NCI-H460 (cell line): ENCODE measurements around the gene ENTPD7. TPM values are rescaled to one million over a fixed set of nuclear protein-coding genes. Genes with fewer than 3 reads are reported as not detected.
"Not testable (repeated sequence)": the region's sequence is repeated elsewhere in the genome, so short reads cannot be mapped to it uniquely, and the experiment has no call there.

Source experiments
- DNase-seq: peaks from one replicate; pipeline ENCODE4 v3.0.0-alpha.2; 2016; ENCODE audit warnings: low read depth; ENCODE audit errors: extremely low read depth
- polyA plus RNA-seq: library from polyadenylated mRNA; depleted of rRNA; stranded (reverse); fragments of >200 nt; gene quantifications from 2 replicates; pipeline ENCODE4 v1.2.3, GENCODE V29; 2014; cell fraction: nucleus; rRNA removed
- total RNA-seq: library from RNA; depleted of rRNA; stranded (reverse); fragments of >200 nt; shearing (Covaris generic); gene quantifications from 2 replicates; pipeline ENCODE4 v1.2.3, GENCODE V29; 2014; rRNA removed

The ENTPD7 gene
- 14.8 and 17.6 TPM in 2 replicates for total RNA-seq
- 3.2 and 4.8 TPM in 2 replicates for polyA plus RNA-seq

- DNase-seq: peak; percentile 95
Observed at GRCh38 chr10:99659031-99659867, at the start of gene ENTPD7. ENTPD7 (plus strand) TSS chr10:99659509; CDS start chr10:99659957, 448 bp downstream.

DNA sequence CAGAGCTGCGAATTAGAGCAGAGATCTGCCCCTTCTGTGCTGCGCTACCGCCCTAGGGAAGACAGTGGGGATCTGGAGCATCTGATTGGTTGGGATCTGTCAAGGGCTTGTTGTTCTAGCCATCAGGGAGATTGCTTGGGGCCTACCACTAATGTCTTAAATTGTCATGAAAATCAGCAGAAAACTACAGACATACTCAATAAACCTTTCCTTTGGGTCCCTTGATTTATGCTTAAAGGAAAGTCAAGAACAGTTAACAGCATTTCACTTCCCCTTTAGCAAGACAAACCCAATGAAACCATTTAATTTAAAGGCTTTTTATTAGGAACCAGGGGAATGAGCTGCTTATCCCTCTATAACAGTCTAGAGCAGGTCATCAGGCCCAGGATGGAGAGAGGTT lies 49.1 kb upstream of the ENTPD7 start:
- DNase-seq: no peak

- no peak for DNase-seq
Observed at GRCh38 chr10:99611326-99611725, 48.0 kb upstream of the ENTPD7 start.

- peak; percentile 63 for DNase-seq
Observed at GRCh38 chr10:99612167-99612831, 47.0 kb upstream of the ENTPD7 start.

DNA sequence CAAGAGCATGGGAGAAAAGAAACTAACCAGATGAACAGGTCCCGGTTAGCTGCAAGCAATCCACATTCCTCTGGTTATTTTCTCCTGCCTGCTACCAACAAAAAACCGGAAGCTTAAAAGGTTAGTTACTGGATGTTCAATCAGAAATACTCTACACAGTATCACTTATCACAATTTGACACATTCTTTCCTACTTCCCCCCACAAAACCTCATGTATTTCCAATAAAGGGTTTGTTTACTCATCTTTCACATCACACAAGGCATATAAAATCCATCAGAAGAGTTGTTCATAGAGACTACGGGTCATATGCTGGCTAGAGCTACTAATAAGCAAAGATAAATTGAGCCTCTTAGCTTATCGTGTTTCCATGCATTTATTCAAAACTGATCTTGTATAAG lies 43.9 kb upstream of the ENTPD7 start:
- DNase-seq: no peak

DNA sequence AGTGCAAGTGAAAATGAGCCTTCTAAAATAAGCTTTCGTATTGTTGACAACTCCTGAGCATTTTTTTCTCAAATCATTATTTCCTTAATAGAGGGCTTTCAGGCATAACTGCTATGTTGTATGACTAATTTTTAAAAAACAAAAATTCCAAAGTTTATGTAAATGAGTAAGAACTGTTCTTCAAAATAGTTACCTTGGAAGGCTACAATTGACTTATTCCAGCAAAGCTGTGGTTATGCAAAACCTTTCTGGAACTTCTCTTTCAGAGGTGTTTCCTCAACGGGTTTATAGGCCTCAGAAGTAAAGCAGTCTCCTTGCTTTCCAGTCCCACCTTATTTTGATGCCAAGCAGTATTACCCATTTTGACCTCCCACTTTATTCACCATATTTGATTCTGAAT lies 41.6 kb upstream of the ENTPD7 start:
- no peak for DNase-seq

DNA sequence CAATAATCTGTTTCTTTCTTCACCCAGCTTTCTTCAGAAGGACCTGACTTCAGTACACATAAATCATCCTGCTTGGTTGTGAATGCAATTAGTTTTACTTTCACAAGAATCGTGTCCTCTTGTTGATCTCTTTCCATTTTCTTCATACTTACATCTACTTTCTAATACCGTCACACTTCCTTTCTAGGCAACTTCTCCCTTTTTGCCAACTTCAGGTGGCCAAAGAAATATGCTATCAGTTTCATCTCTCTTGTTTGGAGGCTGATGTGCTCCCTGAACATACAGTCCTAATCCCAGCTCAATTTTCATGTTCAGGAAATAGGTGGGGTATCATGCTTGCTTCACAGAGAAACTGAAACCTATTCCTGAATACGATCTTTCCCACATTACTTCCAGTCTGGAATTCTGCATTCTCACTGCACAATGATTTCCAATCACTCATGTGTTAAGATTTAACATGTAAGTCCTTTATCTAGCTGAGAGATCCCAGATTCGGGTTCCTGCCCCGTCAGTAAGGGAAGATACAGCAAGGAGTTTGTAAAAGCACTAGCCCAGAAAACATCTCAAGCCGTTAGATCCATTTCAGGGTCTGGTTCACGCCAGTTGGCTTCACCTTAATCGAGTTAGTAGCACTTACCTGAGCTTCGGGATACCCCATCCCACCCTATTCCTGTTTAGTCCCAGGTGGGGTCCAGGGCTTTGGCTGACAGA lies 40.1 kb upstream of the ENTPD7 start:
- DNase-seq: no peak

DNA sequence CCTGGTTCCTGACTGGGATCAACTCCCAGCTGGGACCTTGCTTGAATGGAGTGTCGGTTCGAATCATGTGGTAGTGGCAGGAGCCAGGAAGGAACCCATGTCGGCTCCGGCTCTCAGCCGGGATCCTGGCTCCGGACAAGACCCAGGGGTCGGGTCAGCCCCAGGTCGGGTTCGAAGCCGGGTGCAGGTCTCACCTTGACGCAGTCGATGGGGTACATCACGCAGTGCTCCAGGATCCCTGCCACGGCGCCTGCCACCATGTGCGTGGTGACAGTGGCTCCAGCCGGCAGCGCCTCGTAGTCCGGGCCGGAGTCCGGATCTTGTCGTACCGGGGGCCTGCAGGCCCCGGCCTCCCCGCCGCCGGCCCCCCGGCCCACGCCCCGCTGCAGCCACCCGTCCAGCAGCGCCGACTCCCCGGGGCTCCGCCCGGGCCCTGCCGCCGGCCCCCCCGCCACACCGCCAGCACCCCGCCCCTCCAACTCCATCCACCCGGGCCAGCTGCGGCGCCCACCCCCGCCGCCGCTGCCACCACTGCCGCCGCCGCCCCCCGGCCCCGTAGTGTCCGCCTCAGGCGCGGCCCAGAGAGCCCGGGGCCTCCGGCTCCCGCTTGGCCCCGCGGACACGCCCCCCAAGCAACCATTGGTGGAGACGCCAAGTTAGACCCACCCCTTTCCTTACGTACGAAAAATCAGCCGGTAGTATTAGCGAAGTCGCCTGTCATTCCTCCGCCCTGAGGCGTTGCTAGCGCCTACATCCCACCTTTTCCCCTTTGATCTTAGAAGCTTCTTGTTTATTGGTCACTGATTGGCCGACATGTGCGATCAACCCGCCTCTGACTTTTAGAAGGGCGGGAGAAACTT lies 39.2 kb upstream of the ENTPD7 start, which contains the start of gene SLC25A28:
Gene SLC25A28, minus strand, starts transcription at position 589 of the 860 bp plus-strand sequence. Its CDS starts 104 bp downstream, at position 485.
- peak; percentile 100 for DNase-seq

DNA sequence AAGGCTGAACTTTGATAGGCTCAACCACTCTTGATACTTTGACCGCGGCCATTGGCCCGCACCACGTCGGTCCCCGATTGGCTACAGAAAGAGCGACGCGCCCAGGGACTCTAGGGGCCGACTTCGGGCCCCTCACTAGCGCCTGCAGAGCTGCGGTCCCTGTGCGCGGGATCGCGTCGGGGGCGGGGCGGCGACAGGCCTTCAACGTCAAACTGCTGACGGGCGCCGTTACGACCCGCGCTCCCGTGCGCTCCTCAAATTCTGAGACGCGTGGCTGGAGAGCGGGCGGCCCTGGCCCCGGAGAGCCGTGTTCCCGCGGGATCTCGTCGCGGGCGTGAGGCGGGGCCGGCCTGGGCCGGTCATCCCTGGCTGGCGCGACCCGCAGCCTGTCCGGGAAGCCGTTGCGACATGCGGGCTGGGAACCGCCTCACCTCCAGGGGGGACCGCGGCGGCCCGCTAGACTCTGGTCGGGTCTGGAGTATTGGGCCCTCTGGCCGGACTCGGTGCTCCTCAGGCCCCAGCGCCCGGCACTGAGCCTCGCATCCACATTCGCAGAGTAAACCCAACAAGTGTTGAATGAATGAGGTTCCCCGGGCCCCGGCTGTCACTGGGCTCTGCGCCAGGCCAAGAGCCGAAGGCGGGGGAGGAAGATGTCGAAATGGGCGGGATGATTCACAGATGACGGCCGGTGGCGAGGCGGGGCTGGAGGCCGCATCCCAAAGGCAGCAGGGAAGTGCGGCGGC lies 38.4 kb upstream of the ENTPD7 start:
- DNase-seq: peak; percentile 94

DNA sequence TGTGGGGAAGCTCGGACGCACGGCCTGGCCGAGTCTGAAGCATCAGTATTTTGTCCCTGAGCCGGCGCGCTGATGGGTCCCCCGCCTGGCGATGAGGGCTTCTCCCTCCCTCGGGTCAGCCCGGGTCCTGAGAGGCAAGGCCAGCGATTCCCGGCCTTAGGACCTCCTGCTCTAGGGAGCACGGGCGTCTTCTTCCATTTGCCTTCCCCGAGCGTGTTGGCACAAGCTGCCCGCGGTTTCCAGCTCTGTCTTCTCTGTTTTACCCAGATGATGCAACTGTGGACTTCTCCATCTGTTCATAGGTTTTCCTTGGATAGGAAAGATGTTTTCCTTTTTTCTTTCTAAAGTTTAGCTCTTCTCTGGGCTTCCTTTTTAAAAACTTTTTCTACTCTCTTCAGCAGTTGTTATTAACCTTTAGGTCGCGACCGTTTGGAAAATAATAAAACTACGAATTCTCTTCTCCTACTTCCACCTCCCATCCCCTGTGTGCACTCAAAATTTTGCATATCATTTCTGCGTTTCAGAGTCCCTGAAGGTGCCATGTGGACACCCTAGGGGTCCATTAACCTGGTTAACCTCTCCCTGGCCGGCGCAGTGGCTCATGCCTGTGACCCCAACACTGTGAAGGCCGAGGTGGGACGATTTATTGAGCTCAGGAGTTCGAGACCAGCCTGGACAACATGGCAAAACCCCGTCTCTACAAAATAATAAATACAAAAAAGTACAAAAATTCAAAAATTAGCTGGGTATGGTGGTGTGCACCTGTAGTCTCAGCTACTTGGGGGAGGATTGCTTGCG lies 37.7 kb upstream of the ENTPD7 start:
- DNase-seq: no peak

GRCh38 chr10:99623919-99624318 lies 35.4 kb upstream of the ENTPD7 start:
- no peak for DNase-seq

GRCh38 chr10:99625124-99625523 lies 34.2 kb upstream of the ENTPD7 start:
- DNase-seq: not testable (repeated sequence)

DNA sequence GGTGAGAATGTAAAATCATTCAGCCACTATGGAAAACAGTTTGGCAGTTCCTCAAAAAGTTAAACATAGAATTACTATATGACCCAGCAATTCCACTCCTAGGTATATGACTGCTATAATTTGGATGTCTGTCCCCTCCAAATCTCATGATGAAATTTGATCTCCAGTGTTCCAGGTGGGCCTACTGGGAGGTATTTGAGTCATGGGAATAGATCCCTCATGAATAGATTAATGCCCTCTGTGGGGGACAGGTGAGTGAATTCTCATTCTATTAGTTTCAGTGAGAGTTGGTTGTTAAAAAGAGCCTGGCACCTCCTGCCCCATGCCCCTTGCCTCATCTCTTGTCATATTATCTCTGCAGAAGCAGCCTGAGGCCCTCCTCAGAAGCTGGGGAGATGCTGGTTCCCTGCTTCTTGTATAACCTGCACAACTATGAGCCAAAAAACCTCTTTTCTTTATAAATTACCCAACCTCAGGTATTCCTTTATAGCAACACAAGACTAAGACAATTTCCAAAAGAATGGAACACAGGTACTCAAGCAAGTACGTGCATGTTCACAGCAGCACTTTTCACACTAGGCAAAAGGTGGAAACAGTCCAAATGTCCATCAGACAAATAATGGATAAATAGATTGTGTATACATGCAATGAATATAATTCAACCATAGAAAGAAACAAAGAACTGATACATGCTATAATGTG lies 30.2 kb upstream of the ENTPD7 start:
- DNase-seq: no peak

DNA sequence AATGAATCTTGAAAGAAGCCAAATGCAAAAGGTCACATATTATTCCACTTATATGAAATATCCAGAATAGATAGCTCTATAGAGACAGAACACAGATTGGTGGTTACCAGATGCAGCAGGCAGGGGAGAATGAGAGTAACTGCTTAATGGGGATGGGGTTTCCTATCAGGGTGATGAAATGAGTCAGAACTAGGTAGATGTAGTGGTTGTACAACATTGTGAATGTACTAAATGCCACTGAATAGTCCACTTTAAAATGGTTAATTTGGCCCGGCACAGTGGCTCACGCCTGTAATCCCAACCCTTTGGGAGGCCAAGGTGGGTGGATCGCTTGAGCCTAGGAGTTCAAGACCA lies 29.7 kb upstream of the ENTPD7 start:
- no peak for DNase-seq

GRCh38 chr10:99630433-99630832 lies 28.9 kb upstream of the ENTPD7 start:
- DNase-seq: peak; percentile 43

- no peak for DNase-seq
Observed at GRCh38 chr10:99630991-99631390, 28.3 kb upstream of the ENTPD7 start.

DNA sequence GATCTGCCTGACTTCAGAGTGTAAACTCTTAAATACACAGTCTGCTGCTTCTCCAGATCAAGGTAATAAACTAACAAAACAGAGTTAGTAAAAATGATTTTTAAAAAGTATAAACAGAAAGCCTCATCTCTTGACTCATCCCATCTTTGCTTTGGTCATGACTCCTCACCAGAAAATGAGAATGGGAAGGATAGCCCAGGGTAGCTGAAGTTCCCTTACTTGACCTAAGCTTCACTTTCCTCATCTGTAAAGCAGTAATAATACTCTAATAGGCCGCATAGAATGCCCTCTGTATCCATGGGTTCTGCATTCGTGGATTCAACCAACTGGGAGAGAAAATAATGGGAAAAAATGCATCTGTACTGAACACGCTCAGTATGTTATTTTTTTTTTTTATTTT lies 27.8 kb upstream of the ENTPD7 start:
- DNase-seq: no peak

DNA sequence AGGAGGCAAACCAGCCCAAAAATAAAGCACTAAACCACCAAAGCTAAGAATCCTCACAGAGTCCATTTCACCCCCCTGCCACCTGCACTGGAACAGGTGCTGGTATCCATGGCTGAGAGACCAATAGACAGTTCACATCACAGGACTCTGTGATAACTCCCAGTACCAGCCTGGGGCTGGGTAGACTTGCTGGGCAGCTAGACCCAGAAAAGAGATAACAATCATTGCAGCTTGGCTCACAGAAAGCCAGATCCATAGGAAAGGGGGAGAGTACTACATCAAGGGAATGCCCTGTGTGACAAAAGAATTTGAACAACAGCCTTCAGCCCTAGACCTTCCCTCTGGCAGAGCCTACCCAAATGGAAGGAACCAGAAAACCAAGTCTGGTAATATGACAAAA lies 25.5 kb upstream of the ENTPD7 start:
- DNase-seq: no peak
